HepG2 (cell line): ENCODE measurements around the gene MEIS3. TPM values are rescaled to one million over a fixed set of nuclear protein-coding genes. Genes with fewer than 3 reads are reported as not detected.
A peak's percentile ranks its signal among the peaks of the same experiment; 100 is the strongest.

ENCODE experiments used
- ATAC-seq: fragments of 200-7000 bp; cut with Tn5 transposase; 3 replicates; pipeline ENCODE4 v1.9.1; 2020; ENCODE audit warnings: mild to moderate bottlenecking, moderate library complexity
- BruUV-seq: library from RNA; stranded (reverse); fragments of 400-500 nt; replicated peaks from 2 replicates; lab custom pipeline; 2021; lab: Mats Ljungman, UMichigan
- CTCF ChIA-PET: fragments of 300-600 bp; formaldehyde crosslinking; extraction: SDS; loops from one replicate; lab custom pipeline; 2021; ENCODE audit warnings: low total read pairs, inconsistent platforms, low intra/inter-chr PET ratio; lab: Yijun Ruan, JAX
- POLR2A ChIA-PET: fragments of 350-600 bp; sonication (Branson Sonifier 250); formaldehyde crosslinking; loops from one replicate; lab custom pipeline; 2020; ENCODE audit warnings: antibody characterized with exemption, inconsistent platforms; lab: Yijun Ruan, JAX
- DNase-seq: peaks from one replicate; pipeline ENCODE4 v3.0.0-alpha.2; 2015; ENCODE audit warnings: low spot score
- FAIRE-seq: peaks from 3 replicates; lab custom pipeline; 2011; peaks lifted over from hg19 to GRCh38; lab: Jason Lieb, UNC
- H2AFZ ChIP-seq: one replicate; pipeline ENCODE4 v1.6.1; 2011; ENCODE audit warnings: low read length, inconsistent platforms
- H3K27ac ChIP-seq: fragments of 300-600 bp; 3 replicates; pipeline ENCODE4 v1.8.0; 2011; ENCODE audit warnings: mixed run types, mild to moderate bottlenecking, mixed read lengths, low read length, inconsistent platforms; ENCODE audit not compliant: insufficient read depth; ENCODE audit errors: extremely low read length
- H3K27me3 ChIP-seq, 2 experiments: fragments of 200-600 bp in 1 of 2; 2 replicates in 1 of 2; 3 replicates in 1 of 2; pipeline versions ENCODE4 v1.6.0 to v1.8.0; 2011; ENCODE audit warnings: low read length in 2 of 2, mild to moderate bottlenecking in 2 of 2, moderate library complexity in 2 of 2, inconsistent platforms in 1 of 2; ENCODE audit not compliant: insufficient read depth in 2 of 2, control insufficient read depth in 1 of 2
- H3K36me3 ChIP-seq, 2 experiments: fragments of 200-600 bp in 1 of 2; replicated peaks in 1 of 2; 2 replicates in 1 of 2; 3 replicates in 1 of 2; pipeline versions ENCODE4 v1.5.1 to v1.8.0; 2011; ENCODE audit warnings: low read length in 2 of 2, inconsistent platforms in 1 of 2; ENCODE audit not compliant: insufficient read depth in 2 of 2, control insufficient read depth in 1 of 2
- H3K4me1 ChIP-seq: 2 replicates; pipeline ENCODE4 v1.5.1; 2012; ENCODE audit warnings: low read length, inconsistent platforms; ENCODE audit not compliant: insufficient read depth
- H3K4me2 ChIP-seq: 2 replicates; pipeline ENCODE4 v1.6.0; 2011; ENCODE audit warnings: low read depth, low read length, inconsistent platforms
- H3K4me3 ChIP-seq, 3 experiments: fragments of 200-600 bp in 1 of 3; sonication (generic), shearing (Covaris generic) in 1 of 3; replicated peaks in 1 of 3; 2 replicates each; pipeline ENCODE4 v1.5.1; 2011 to 2016; ENCODE audit warnings: low read length in 3 of 3, inconsistent platforms in 2 of 3, low read depth in 2 of 3, mild to moderate bottlenecking in 2 of 3, control low read depth in 1 of 3, mixed read lengths in 1 of 3; ENCODE audit not compliant: insufficient read depth in 1 of 3
- H3K79me2 ChIP-seq: one replicate; pipeline ENCODE4 v1.6.1; 2011; ENCODE audit warnings: low read length, inconsistent platforms; ENCODE audit not compliant: insufficient read depth
- H3K9ac ChIP-seq: 2 replicates; pipeline ENCODE4 v1.6.0; 2011; ENCODE audit warnings: mild to moderate bottlenecking, low read depth, low read length, inconsistent platforms; ENCODE audit not compliant: insufficient read depth
- H3K9me3 ChIP-seq: 2 replicates; pipeline ENCODE4 v1.5.1; 2012; ENCODE audit warnings: mild to moderate bottlenecking, low read length
- H4K20me1 ChIP-seq: 2 replicates; pipeline ENCODE4 v1.6.0; 2011; ENCODE audit warnings: inconsistent platforms, mild to moderate bottlenecking, low read length, moderate library complexity; ENCODE audit not compliant: insufficient read depth
- MAX ChIP-seq: IDR thresholded peaks from 2 replicates; pipeline ENCODE4 v1.6.1; 2012; ENCODE audit warnings: inconsistent platforms
- MEIS1 ChIP-seq: sonication (generic); formaldehyde crosslinking; IDR thresholded peaks from 2 replicates; pipeline ENCODE4 v1.9.0; 2021; ENCODE audit warnings: mild to moderate bottlenecking, missing genetic modification reagents, moderate library complexity, borderline replicate concordance
- RNF2 ChIP-seq: fragments of 450-650 bp; conservative IDR thresholded peaks from 2 replicates; pipeline ENCODE4 v1.6.1; 2016; ENCODE audit warnings: low read depth
- ZNF282 ChIP-seq: fragments of 450-650 bp; IDR thresholded peaks from 2 replicates; pipeline ENCODE4 v1.6.1; 2018; ENCODE audit not compliant: partially characterized antibody
- ZNF547 ChIP-seq: sonication (generic); formaldehyde crosslinking; IDR thresholded peaks from 2 replicates; pipeline ENCODE4 v1.5.1; 2020; ENCODE audit warnings: mild to moderate bottlenecking, missing genetic modification reagents
- ZNF569 ChIP-seq: sonication (generic); formaldehyde crosslinking; IDR thresholded peaks from 2 replicates; pipeline ENCODE4 v1.5.0; 2020; ENCODE audit warnings: mild to moderate bottlenecking, missing genetic modification reagents, moderate library complexity, borderline replicate concordance
- ZNF646 ChIP-seq: sonication (generic); formaldehyde crosslinking; IDR thresholded peaks from 2 replicates; pipeline ENCODE4 v1.9.0; 2021; ENCODE audit warnings: mild to moderate bottlenecking, missing genetic modification reagents
- ZNF672 ChIP-seq: sonication (generic); formaldehyde crosslinking; IDR thresholded peaks from 2 replicates; pipeline ENCODE4 v1.8.1; 2022; ENCODE audit warnings: missing genetic modification reagents
- WGBS: methylation state at CpG from one replicate; pipeline ENCODE4 v1.1.6; 2017; ENCODE audit warnings: low lambda C conversion rate; 5-methylcytosine and 5-hydroxymethylcytosine counted together
- in situ Hi-C: cut with HindIII; loops from 2 replicates; pipeline ENCODE4 v1.10.0; 2017; ENCODE audit warnings: low pct_unique_long_range_greater_than_20kb; ENCODE audit not compliant: extremely low pct_ligation_motif_present
- intact Hi-C: fragments of 100-400 bp; cut with micrococcal nuclease; formaldehyde crosslinking; loops from one replicate; pipeline ENCODE4 v1.10.0; 2022; ENCODE audit not compliant: unreplicated experiment
- polyA plus RNA-seq, 8 experiments: library from polyadenylated mRNA; depleted of rRNA in 3 of 8; stranded (reverse) in 7 of 8; unstranded in 1 of 8; fragments of >200 nt; fragmentation: Illumina TruSeq in 4 of 8; extraction: Trizol in 4 of 8; gene quantifications; 2 replicates each; pipeline versions ENCODE4 v1.2.1 to v1.2.3, GENCODE V29; 2011 to 2016; ENCODE audit warnings: low read depth in 4 of 8, missing spikeins in 1 of 8, mixed read lengths in 1 of 8; ENCODE audit not compliant: insufficient read depth in 1 of 8
- total RNA-seq, 5 experiments: library from RNA; depleted of rRNA; stranded (reverse); fragments of >200 nt; fragmentation: Illumina TruSeq; extraction: Trizol; gene quantifications; 2 replicates each; pipeline ENCODE4 v1.2.3, GENCODE V29; 2016; ENCODE audit warnings: low read depth in 1 of 5
- TF ChIP-seq, protein P1 (sequence below): sonication (generic); formaldehyde crosslinking; IDR thresholded peaks from 2 replicates; pipeline ENCODE4 v1.5.1; 2020; ENCODE audit warnings: missing genetic modification reagents, mild to moderate bottlenecking, borderline replicate concordance

Gene MEIS3
- total and polyA plus RNA-seq, 2 of the 13 experiments (the other 11 are each of a cell fraction or from before 2014, with no cell fraction given), result 0.09 to 0.70 TPM

DNA sequence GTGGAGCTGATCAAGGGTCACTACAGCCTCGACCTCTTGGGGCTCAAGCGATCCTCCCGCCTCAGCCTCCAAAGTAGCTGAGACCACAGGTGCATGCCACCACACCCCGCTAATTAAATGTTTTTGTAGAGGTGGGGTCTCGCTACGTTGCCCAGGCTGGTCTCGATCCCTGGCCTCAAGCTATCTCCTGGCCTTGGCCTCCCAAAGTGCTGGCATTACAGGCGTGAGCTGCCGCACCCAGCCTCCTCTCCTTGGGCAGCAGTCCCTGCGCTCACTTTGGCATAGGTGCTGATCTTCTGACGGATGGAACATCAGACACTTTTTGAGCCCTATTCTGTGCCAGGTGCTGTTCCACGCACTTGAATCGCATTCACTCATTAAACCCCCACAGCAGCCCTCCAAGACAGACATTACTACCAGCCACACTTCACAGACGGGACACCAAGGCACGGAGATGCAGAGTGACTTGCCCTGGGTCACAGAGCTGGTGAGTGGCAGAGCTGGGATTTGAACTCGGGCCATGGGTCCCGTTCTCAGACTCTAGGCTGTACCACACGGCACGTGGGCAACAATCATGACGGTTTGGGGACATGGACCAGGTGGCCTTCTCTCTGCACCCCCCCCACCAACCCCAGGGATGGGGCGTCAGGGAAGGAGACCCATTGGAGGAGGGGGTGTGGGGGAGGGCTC lies 3.2 kb downstream of the MEIS3 start:
- H3K27me3 ChIP-seq, result peaks cover 5 to 78% of the 10 kb centered on the region in 2 experiments
- no peak for FAIRE-seq

GRCh38 chr19:47414469-47414868 lies 4.9 kb downstream of the MEIS3 start:
- intact Hi-C loops (loop anchor here (2.0 kb wide), 1 partner anchor 118 kb away; no protein-coding TSS in a partner anchor), in situ Hi-C loops (loop anchor here (10.0 kb wide), 1 partner anchor 120 kb away; no protein-coding TSS in a partner anchor)
- peak; percentile 71 for FAIRE-seq
- TF ChIP-seq, protein P1, sequence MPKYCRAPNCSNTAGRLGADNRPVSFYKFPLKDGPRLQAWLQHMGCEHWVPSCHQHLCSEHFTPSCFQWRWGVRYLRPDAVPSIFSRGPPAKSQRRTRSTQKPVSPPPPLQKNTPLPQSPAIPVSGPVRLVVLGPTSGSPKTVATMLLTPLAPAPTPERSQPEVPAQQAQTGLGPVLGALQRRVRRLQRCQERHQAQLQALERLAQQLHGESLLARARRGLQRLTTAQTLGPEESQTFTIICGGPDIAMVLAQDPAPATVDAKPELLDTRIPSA, result no peak
- TF ChIP-seq ZNF282 (no peak), RNF2 (0 out of 2 replicates have a peak, but pooled peaks have one; percentile 48), MAX (peak; percentile 19; the same call in 1 of the 2 replicates), ZNF646 (peak; percentile 92)

More for the DNA sequence above, 3.2 kb downstream of the MEIS3 start:
- Histone ChIP-seq H3K4me3 (no peak overlapping the region), H3K36me3 (no peaks in the 10 kb centered on the region), H3K79me2 (no peaks in the 10 kb centered on the region), H3K27ac (no peak overlapping the region), H3K4me1 (peaks cover 5% of the 10 kb centered on the region; the same call in 1 of the 2 replicates), H3K9ac (no peak overlapping the region), H3K4me2 (no peak overlapping the region), H4K20me1 (peaks cover 8% of the 10 kb centered on the region; the same call in 1 of the 2 replicates), H3K9me3 (no peaks in the 10 kb centered on the region), H2AFZ (no peak overlapping the region)
- WGBS, result 34% methylated on average over 18 of the region's 21 CpGs
- no peak for ATAC-seq
- TF ChIP-seq ZNF547 (CRISPR knock-in tag) (no peak), ZNF569 (CRISPR knock-in tag) (no peak), MEIS1 (no peak), ZNF672 (CRISPR knock-in tag) (no peak)
- CTCF ChIA-PET, result no interaction called here
- POLR2A ChIA-PET, result no interaction called here
- BruUV-seq, result no TSS peak
- in situ Hi-C loops, result loop anchor here (10.0 kb wide), 1 partner anchor 121 kb away; no protein-coding TSS in a partner anchor
- intact Hi-C loops, result loop anchor here (2.0 kb wide), 1 partner anchor 119 kb away; no protein-coding TSS in a partner anchor
- no peak for DNase-seq

More at GRCh38 chr19:47414469-47414868, 4.9 kb downstream of the MEIS3 start:
- no peak overlapping the region for H2AFZ ChIP-seq
- H4K20me1 ChIP-seq, result peaks cover 8% of the 10 kb centered on the region; the same call in 1 of the 2 replicates
- CTCF ChIA-PET, result interaction anchor here (1.3 kb wide), 1 partner anchor 130 kb away, joined by 4 read pairs; no protein-coding TSS in a partner anchor
- H3K36me3 ChIP-seq, result no peaks in the 10 kb centered on the region
- peak; percentile 57 for DNase-seq
- ATAC-seq, result peak; percentile 88
- no peaks in the 10 kb centered on the region for H3K9me3 ChIP-seq
- H3K4me2 ChIP-seq, result no peak overlapping the region
- BruUV-seq, result no TSS peak
- WGBS, result 56% methylated on average over 4 of the region's 21 CpGs
- H3K9ac ChIP-seq, result no peak overlapping the region
- H3K27me3 ChIP-seq, result peaks cover 0 to 62% of the 10 kb centered on the region in 2 experiments; a peak in 4 of 5 replicates
- POLR2A ChIA-PET, result no interaction called here
- no peak overlapping the region for H3K27ac ChIP-seq
- H3K4me3 ChIP-seq, result no peak overlapping the region
- H3K4me1 ChIP-seq, result peaks cover 5% of the 10 kb centered on the region; the same call in 1 of the 2 replicates
- H3K79me2 ChIP-seq, result no peaks in the 10 kb centered on the region
